Neural cell (in vitro differentiated cells): Measurements from ENCODE around the gene POLH. TPM values are rescaled to one million over a fixed set of nuclear protein-coding genes. Genes with fewer than 3 reads are reported as not detected.

Experiments
- H2AFZ ChIP-seq: fragments of 200-600, 300-800 bp; sonication (generic), shearing (Covaris generic); 2 replicates; pipeline ENCODE4 v1.6.0; 2014; ENCODE audit warnings: low read depth, mild to moderate bottlenecking, antibody characterized with exemption, low read length, moderate library complexity
- H3F3A ChIP-seq: fragments of 200-600 bp; shearing (Covaris generic); 2 replicates; pipeline ENCODE4 v1.6.1; 2016; ENCODE audit warnings: mild to moderate bottlenecking, moderate library complexity, mixed read lengths, antibody characterized with exemption, low read length; ENCODE audit not compliant: insufficient read depth, poor library complexity, severe bottlenecking
- H3K27ac ChIP-seq: fragments of 200-600, 300-800 bp; sonication (generic), shearing (Covaris generic); 2 replicates; pipeline ENCODE4 v1.5.1; 2014; ENCODE audit warnings: mild to moderate bottlenecking, low read length, moderate library complexity
- H3K27me3 ChIP-seq: fragments of 300-800, 200-600 bp; sonication (generic), shearing (Covaris generic); 2 replicates; pipeline ENCODE4 v1.6.0; 2014; ENCODE audit warnings: mild to moderate bottlenecking, low read depth, low read length, moderate library complexity; ENCODE audit not compliant: insufficient read depth
- H3K36me3 ChIP-seq: fragments of 300-800, 200-600 bp; sonication (generic), shearing (Covaris generic); 2 replicates; pipeline ENCODE4 v1.5.1; 2014; ENCODE audit warnings: mild to moderate bottlenecking, antibody characterized with exemption, low read length, moderate library complexity; ENCODE audit not compliant: insufficient read depth
- H3K4me2 ChIP-seq: fragments of 300-800, 200-600 bp; sonication (generic), shearing (Covaris generic); 2 replicates; pipeline ENCODE4 v1.6.0; 2014; ENCODE audit warnings: mild to moderate bottlenecking, low read length
- H3K4me3 ChIP-seq: fragments of 300-800, 200-600 bp; sonication (generic), shearing (Covaris generic); 2 replicates; pipeline ENCODE4 v1.5.1; 2014; ENCODE audit warnings: mild to moderate bottlenecking, low read length, moderate library complexity
- H3K79me2 ChIP-seq: fragments of 200-600 bp; shearing (Covaris generic); replicated peaks from 2 replicates; pipeline ENCODE4 v1.6.0; 2014; ENCODE audit warnings: mild to moderate bottlenecking, low read length, moderate library complexity; ENCODE audit not compliant: insufficient read depth
- H3K9ac ChIP-seq: fragments of 300-800, 200-600 bp; sonication (generic), shearing (Covaris generic); 2 replicates; pipeline ENCODE4 v1.6.1; 2016; ENCODE audit warnings: mild to moderate bottlenecking, low read length, mixed read lengths
- H3K9me2 ChIP-seq: fragments of 200-600 bp; shearing (Covaris generic); 2 replicates; pipeline ENCODE4 v1.6.1; 2016; ENCODE audit warnings: mild to moderate bottlenecking, low read length, mixed read lengths; ENCODE audit not compliant: insufficient read depth
- H3K9me3 ChIP-seq: fragments of 200-600, 300-800 bp; sonication (generic), shearing (Covaris generic); 2 replicates; pipeline ENCODE4 v1.6.1; 2016; ENCODE audit warnings: mild to moderate bottlenecking, mixed run types, low read length, moderate library complexity, mixed read lengths
- H4K20me1 ChIP-seq: fragments of 200-600 bp; shearing (Covaris generic); 2 replicates; pipeline ENCODE4 v1.6.1; 2016; ENCODE audit warnings: mild to moderate bottlenecking, mixed run types; ENCODE audit not compliant: insufficient read depth
- EP300 ChIP-seq: fragments of 450-650 bp; conservative IDR thresholded peaks from 2 replicates; pipeline ENCODE4 v1.6.1; 2014; ENCODE audit warnings: antibody characterized with exemption, mild to moderate bottlenecking, moderate library complexity; ENCODE audit not compliant: poor library complexity, severe bottlenecking
- EZH2 ChIP-seq: fragments of 200-600, 300-800 bp; shearing (Covaris generic), sonication (generic); IDR thresholded peaks from 2 replicates; pipeline ENCODE4 v1.6.1; 2014; ENCODE audit warnings: antibody characterized with exemption, low read length, borderline replicate concordance, mild to moderate bottlenecking; ENCODE audit not compliant: insufficient read depth, poor library complexity, severe bottlenecking
- MXI1 ChIP-seq: fragments of 450-650 bp; conservative IDR thresholded peaks from 2 replicates; pipeline ENCODE4 v1.6.1; 2014; ENCODE audit warnings: antibody characterized with exemption, mild to moderate bottlenecking; ENCODE audit not compliant: poor library complexity, severe bottlenecking
- POLR2AphosphoS5 ChIP-seq: IDR thresholded peaks from 2 replicates; pipeline ENCODE4 v1.6.1; 2012
- RAD21 ChIP-seq: fragments of 450-650 bp; conservative IDR thresholded peaks from 2 replicates; pipeline ENCODE4 v1.6.1; 2014; ENCODE audit warnings: antibody characterized with exemption, mild to moderate bottlenecking, moderate library complexity
- SMC3 ChIP-seq: fragments of 450-650 bp; conservative IDR thresholded peaks from 2 replicates; pipeline ENCODE4 v1.6.1; 2014; ENCODE audit warnings: antibody characterized with exemption, mild to moderate bottlenecking, moderate library complexity; ENCODE audit not compliant: poor library complexity
- TAF1 ChIP-seq: IDR thresholded peaks from 2 replicates; pipeline ENCODE4 v1.6.1; 2012; ENCODE audit warnings: low read depth
- polyA plus RNA-seq: library from polyadenylated mRNA; depleted of rRNA; stranded (reverse); fragments of >200 nt; gene quantifications from 2 replicates; pipeline ENCODE4 v1.2.3, GENCODE V29; 2014
- TF ChIP-seq, protein P1 (sequence below): IDR thresholded peaks from 2 replicates; pipeline ENCODE4 v1.6.1; 2012; ENCODE audit warnings: borderline replicate concordance
- TF ChIP-seq, protein P2 (sequence below): fragments of 450-650 bp; IDR thresholded peaks from 2 replicates; pipeline ENCODE4 v1.5.1; 2014; ENCODE audit warnings: antibody characterized with exemption, mild to moderate bottlenecking, moderate library complexity; ENCODE audit not compliant: poor library complexity, severe bottlenecking

The POLH gene
- polyA plus RNA-seq, 1 donor from 2014 or later, result 6.5 TPM

- TF ChIP-seq EZH2, result no peak
- no peak for TF ChIP-seq MXI1
- no peak for TF ChIP-seq POLR2AphosphoS5
- no peak for TF ChIP-seq SMC3
- TF ChIP-seq, protein P1, sequence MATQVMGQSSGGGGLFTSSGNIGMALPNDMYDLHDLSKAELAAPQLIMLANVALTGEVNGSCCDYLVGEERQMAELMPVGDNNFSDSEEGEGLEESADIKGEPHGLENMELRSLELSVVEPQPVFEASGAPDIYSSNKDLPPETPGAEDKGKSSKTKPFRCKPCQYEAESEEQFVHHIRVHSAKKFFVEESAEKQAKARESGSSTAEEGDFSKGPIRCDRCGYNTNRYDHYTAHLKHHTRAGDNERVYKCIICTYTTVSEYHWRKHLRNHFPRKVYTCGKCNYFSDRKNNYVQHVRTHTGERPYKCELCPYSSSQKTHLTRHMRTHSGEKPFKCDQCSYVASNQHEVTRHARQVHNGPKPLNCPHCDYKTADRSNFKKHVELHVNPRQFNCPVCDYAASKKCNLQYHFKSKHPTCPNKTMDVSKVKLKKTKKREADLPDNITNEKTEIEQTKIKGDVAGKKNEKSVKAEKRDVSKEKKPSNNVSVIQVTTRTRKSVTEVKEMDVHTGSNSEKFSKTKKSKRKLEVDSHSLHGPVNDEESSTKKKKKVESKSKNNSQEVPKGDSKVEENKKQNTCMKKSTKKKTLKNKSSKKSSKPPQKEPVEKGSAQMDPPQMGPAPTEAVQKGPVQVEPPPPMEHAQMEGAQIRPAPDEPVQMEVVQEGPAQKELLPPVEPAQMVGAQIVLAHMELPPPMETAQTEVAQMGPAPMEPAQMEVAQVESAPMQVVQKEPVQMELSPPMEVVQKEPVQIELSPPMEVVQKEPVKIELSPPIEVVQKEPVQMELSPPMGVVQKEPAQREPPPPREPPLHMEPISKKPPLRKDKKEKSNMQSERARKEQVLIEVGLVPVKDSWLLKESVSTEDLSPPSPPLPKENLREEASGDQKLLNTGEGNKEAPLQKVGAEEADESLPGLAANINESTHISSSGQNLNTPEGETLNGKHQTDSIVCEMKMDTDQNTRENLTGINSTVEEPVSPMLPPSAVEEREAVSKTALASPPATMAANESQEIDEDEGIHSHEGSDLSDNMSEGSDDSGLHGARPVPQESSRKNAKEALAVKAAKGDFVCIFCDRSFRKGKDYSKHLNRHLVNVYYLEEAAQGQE, result no peak
- no peak for TF ChIP-seq RAD21
- no peak for TF ChIP-seq EP300
- no peak for TF ChIP-seq TAF1
- TF ChIP-seq, protein P2, sequence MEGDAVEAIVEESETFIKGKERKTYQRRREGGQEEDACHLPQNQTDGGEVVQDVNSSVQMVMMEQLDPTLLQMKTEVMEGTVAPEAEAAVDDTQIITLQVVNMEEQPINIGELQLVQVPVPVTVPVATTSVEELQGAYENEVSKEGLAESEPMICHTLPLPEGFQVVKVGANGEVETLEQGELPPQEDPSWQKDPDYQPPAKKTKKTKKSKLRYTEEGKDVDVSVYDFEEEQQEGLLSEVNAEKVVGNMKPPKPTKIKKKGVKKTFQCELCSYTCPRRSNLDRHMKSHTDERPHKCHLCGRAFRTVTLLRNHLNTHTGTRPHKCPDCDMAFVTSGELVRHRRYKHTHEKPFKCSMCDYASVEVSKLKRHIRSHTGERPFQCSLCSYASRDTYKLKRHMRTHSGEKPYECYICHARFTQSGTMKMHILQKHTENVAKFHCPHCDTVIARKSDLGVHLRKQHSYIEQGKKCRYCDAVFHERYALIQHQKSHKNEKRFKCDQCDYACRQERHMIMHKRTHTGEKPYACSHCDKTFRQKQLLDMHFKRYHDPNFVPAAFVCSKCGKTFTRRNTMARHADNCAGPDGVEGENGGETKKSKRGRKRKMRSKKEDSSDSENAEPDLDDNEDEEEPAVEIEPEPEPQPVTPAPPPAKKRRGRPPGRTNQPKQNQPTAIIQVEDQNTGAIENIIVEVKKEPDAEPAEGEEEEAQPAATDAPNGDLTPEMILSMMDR, result no peak
- Histone ChIP-seq H3K27ac (no peak overlapping the region), H3K9me2 (no peaks in the 10 kb centered on the region), H3K27me3 (no peaks in the 10 kb centered on the region), H3K79me2 (no peaks in the 10 kb centered on the region), H3K9me3 (no peaks in the 10 kb centered on the region), H3K4me2 (no peak overlapping the region), H3F3A (no peaks in the 10 kb centered on the region), H2AFZ (no peak overlapping the region), H3K9ac (no peak overlapping the region), H3K4me3 (peak overlapping the region; percentile 30), H3K36me3 (no peaks in the 10 kb centered on the region), H4K20me1 (no peaks in the 10 kb centered on the region)
Observed at GRCh38 chr6:43645613-43645964, 69.6 kb downstream of the POLH start.

GRCh38 chr6:43647613-43648012 lies 71.6 kb downstream of the POLH start:
- Histone ChIP-seq H3K36me3 (no peaks in the 10 kb centered on the region), H3K9me2 (no peaks in the 10 kb centered on the region), H3K9ac (no peak overlapping the region), H3K9me3 (no peaks in the 10 kb centered on the region), H3K4me2 (no peak overlapping the region), H3K4me3 (no peak overlapping the region), H3K27ac (no peak overlapping the region), H3K27me3 (no peaks in the 10 kb centered on the region), H2AFZ (no peak overlapping the region), H4K20me1 (no peaks in the 10 kb centered on the region), H3K79me2 (no peaks in the 10 kb centered on the region), H3F3A (no peaks in the 10 kb centered on the region)
- TF ChIP-seq, protein P2, result no peak
- TF ChIP-seq TAF1 (no peak), EZH2 (no peak)
